CD4-positive, alpha-beta memory T cell (primary cell): ENCODE data around the gene LILRA2. TPM values are rescaled to one million over a fixed set of nuclear protein-coding genes. Genes with fewer than 3 reads are reported as not detected.
"Not testable (repeated sequence)": the region's sequence is repeated elsewhere in the genome, so short reads cannot be mapped to it uniquely, and the experiment has no call there.

ENCODE experiments used
- CTCF ChIA-PET: fragments of 350-600 bp; sonication (Branson Sonifier 250); formaldehyde crosslinking; loops from one replicate; lab custom pipeline; 2021; ENCODE audit warnings: inconsistent platforms; ENCODE audit not compliant: partially characterized antibody; lab: Charles Lee
- POLR2A ChIA-PET: fragments of 350-600 bp; sonication (Branson Sonifier 250); formaldehyde crosslinking; loops from one replicate; lab custom pipeline; 2021; ENCODE audit not compliant: partially characterized antibody; lab: Charles Lee
- DNase-seq, 5 donors: peaks; one replicate each; pipeline versions ENCODE4 v3.0.0 to v3.0.0-alpha.2; 2020 to 2022; ENCODE audit warnings: mixed read lengths in 1 of 5
- H3K27ac ChIP-seq: one replicate; pipeline ENCODE4 v1.7.0; 2013; ENCODE audit warnings: low read depth, low read length
- H3K27me3 ChIP-seq: 2 replicates; pipeline ENCODE4 v1.7.0; 2013; ENCODE audit warnings: mild to moderate bottlenecking, low read length, moderate library complexity; ENCODE audit not compliant: insufficient read depth
- H3K36me3 ChIP-seq: 2 replicates; pipeline ENCODE4 v1.7.0; 2013; ENCODE audit warnings: mild to moderate bottlenecking, low read length, moderate library complexity; ENCODE audit not compliant: insufficient read depth
- H3K4me1 ChIP-seq: 2 replicates; pipeline ENCODE4 v1.7.0; 2013; ENCODE audit warnings: mild to moderate bottlenecking, low read length, moderate library complexity; ENCODE audit not compliant: insufficient read depth
- H3K4me3 ChIP-seq, 2 donors: one replicate each; pipeline ENCODE4 v1.7.0; 2013; ENCODE audit warnings: low read length in 2 of 2, mild to moderate bottlenecking in 1 of 2
- H3K9me3 ChIP-seq, 2 donors: one replicate each; pipeline ENCODE4 v1.7.0; 2013; ENCODE audit warnings: low read length in 2 of 2, control low read depth in 1 of 2; ENCODE audit not compliant: control insufficient read depth in 1 of 2
- H3K27ac Mint-ChIP-seq, 7 donors: one replicate each; pipeline ENCODE4 v1.8.0; 2020 to 2021; ENCODE audit warnings: mixed read lengths in 7 of 7, mild to moderate bottlenecking in 6 of 7, inconsistent platforms in 3 of 7, moderate library complexity in 3 of 7
- H3K27me3 Mint-ChIP-seq, 2 donors: one replicate each; pipeline ENCODE4 v1.8.0; 2020 to 2021; ENCODE audit warnings: mixed read lengths in 2 of 2
- H3K36me3 Mint-ChIP-seq, 2 donors: one replicate each; pipeline ENCODE4 v1.8.0; 2020 to 2021; ENCODE audit warnings: mixed read lengths in 2 of 2, inconsistent platforms in 1 of 2, mild to moderate bottlenecking in 1 of 2
- H3K4me1 Mint-ChIP-seq, 4 donors: one replicate each; pipeline ENCODE4 v1.8.0; 2020 to 2021; ENCODE audit warnings: mixed read lengths in 4 of 4, mild to moderate bottlenecking in 1 of 4
- H3K4me3 Mint-ChIP-seq, 8 donors: one replicate each; pipeline ENCODE4 v1.8.0; 2020 to 2021; ENCODE audit warnings: mixed read lengths in 8 of 8, mild to moderate bottlenecking in 7 of 8, moderate library complexity in 6 of 8, inconsistent platforms in 3 of 8
- H3K9me3 Mint-ChIP-seq, 8 donors: one replicate each; pipeline ENCODE4 v1.8.0; 2020 to 2021; ENCODE audit warnings: mixed read lengths in 8 of 8, mild to moderate bottlenecking in 5 of 8, inconsistent platforms in 3 of 8, moderate library complexity in 1 of 8
- intact Hi-C: fragments of 100-400 bp; cut with micrococcal nuclease; formaldehyde crosslinking; loops from one replicate; pipeline ENCODE4 v1.15.1; 2023
- polyA plus RNA-seq, 2 donors: library from polyadenylated mRNA; unstranded; fragments of 300-500 nt; fragmentation: Illumina TruSeq; gene quantifications; one replicate each; pipeline ENCODE4 v1.2.3, GENCODE V29; 2021
- total RNA-seq, 2 experiments: library from RNA; stranded (reverse); gene quantifications; one replicate each; pipeline ENCODE4 v1.2.3, GENCODE V29; 2021

LILRA2 gene
- total and polyA plus RNA-seq, 4 experiments from 2014 or later = 0.35 to 0.47 TPM; not detected in 2

DNA sequence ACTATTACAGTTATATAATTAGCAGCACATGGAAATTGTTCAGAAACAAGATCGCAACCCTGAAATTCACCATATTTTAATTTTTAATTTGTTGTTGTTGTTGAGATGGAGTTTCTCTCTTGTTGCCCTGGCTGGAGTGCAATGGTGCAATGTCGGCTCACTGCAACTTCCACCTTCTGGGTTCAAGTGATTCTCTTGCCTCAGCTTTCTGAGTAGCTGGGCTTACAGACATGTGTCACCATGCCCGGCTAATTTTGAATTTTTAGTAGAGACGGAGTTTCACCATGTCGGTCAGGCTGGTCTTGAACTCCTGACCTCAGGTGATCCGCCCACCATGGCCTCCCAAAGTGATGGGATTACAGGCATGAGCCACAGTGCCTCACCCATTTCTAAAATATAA is 10.4 kb upstream of the LILRA2 start:
- H3K36me3 Mint-ChIP-seq, H3K4me1 Mint-ChIP-seq, H3K27ac Mint-ChIP-seq, H3K4me3 Mint-ChIP-seq, H3K4me1 ChIP-seq, CTCF ChIA-PET, H3K9me3 Mint-ChIP-seq, POLR2A ChIA-PET, H3K36me3 ChIP-seq, H3K9me3 ChIP-seq, H3K4me3 ChIP-seq, intact Hi-C loops, H3K27ac ChIP-seq, H3K27me3 ChIP-seq, DNase-seq: not testable (repeated sequence)
- H3K27me3 Mint-ChIP-seq = peaks cover 9 to 18% of the 10 kb centered on the region in 2 donors

DNA sequence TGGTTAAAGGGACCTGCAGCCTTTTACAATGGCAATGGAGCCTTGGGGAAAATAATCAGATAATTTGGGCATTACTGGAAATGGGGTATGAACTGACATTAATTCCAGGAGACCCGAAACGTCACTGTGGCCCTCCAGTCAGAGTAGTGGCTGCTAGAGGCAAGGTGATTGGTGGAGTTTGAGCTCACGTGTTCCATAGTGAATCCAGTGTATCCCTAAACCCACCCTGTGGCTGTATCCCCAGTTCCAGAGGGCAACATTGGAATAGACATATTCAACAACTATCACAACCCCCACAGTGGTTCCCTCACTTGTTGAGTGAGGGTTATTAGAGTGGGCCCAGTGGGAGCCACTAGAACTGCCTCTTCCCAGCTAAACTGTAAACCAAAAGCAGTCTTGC is 3.3 kb upstream of the LILRA2 start:
- CTCF ChIA-PET = no interaction called here
- H3K36me3 Mint-ChIP-seq = no peaks in the 10 kb centered on the region
- no peak for DNase-seq
- no peaks in the 10 kb centered on the region for H3K4me1 ChIP-seq
- H3K4me1 Mint-ChIP-seq = no peaks in the 10 kb centered on the region
- no peaks in the 10 kb centered on the region for H3K36me3 ChIP-seq
- H3K4me3 Mint-ChIP-seq = no peak overlapping the region
- H3K27ac ChIP-seq = no peak overlapping the region
- no peaks in the 10 kb centered on the region for H3K9me3 ChIP-seq
- H3K27me3 Mint-ChIP-seq = peaks cover 30 to 32% of the 10 kb centered on the region in 2 donors
- POLR2A ChIA-PET = no interaction called here
- no peaks in the 10 kb centered on the region for H3K9me3 Mint-ChIP-seq
- H3K4me3 ChIP-seq = no peak overlapping the region
- peaks cover 3% of the 10 kb centered on the region for H3K27me3 ChIP-seq
- H3K27ac Mint-ChIP-seq = no peak overlapping the region
- intact Hi-C loops = no loop called here

DNA sequence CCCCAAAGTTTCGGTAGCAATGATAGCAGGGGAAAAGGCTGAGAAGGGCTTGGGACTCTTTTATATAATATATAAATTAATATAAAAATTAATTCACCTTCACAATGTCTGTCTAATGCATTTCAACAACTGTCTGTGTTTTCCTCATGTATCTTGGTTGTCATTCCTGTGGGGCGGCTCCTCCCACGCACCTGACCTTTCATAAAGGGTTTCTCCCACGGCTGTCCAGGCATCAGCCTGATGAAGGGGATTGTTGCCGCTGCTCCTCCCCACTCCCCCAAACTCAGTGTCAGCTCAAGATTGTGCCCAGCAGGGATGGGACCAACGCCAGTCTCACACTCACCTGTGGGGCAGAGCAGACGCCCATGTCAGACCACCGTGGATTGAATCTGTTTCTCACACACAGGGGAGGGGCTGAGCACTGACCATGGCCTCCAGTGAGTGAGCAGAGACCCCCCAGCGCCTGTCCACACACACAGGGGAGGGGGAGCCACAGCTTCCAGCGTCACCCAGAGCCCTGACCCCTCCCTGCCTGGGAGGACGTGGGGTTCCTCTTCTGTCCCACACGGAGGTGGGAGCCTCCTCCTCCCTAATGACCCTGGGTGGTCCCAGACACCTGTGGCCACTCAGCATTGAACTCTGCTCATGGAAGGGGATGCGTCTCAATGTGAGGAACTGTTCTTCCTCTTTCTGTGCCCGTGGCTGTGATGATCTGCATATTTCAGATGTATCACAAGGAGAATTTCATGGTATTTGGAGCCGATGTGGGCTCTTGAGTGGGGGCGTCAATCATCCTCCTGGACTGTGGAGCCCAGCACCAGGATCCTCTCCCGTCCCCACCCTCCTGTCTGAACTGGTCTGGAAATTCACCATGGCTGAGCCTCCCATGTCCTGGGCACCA is 1.6 kb upstream of the LILRA2 start:
- CTCF ChIA-PET = not testable (repeated sequence)

DNA sequence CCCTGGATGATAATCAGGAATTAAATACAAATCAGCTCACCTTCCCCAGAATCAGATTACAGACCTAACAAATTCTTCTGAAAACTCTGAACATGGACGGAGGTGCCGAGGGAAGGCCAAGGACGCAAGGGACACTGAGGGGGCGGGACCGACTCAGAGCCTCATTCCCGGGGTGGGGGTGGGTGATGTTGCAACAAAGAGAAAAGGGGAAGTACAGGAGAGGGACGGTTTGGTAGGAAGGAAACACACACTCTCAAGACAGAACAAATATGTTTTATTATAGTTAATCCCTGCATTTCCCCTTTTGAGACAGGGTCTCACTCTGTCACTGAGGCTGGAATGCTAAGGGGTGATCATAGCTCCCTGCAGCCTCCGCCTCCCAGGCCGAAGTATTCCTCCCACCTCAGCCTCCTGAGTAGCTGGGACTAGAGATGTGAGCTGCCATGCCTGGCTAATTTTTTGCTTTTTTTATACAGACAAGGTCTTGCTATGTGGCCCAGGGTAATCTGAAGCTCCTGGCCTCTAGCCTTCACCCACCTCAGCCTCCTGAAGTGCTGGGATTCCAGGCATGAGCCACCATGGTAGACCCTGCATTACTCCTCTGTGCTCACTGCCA is 786 bp upstream of the LILRA2 start:
- Mint-ChIP-seq H3K9me3 (no peaks in the 10 kb centered on the region), H3K4me3 (no peak overlapping the region), H3K36me3 (no peaks in the 10 kb centered on the region), H3K27me3 (peaks cover 24 to 28% of the 10 kb centered on the region in 2 donors), H3K4me1 (no peaks in the 10 kb centered on the region), H3K27ac (no peak overlapping the region)
- Histone ChIP-seq H3K36me3 (no peaks in the 10 kb centered on the region), H3K4me1 (no peaks in the 10 kb centered on the region), H3K27ac (no peak overlapping the region), H3K9me3 (no peaks in the 10 kb centered on the region), H3K4me3 (no peak overlapping the region), H3K27me3 (peaks cover 3% of the 10 kb centered on the region)
- CTCF ChIA-PET = no interaction called here
- POLR2A ChIA-PET = no interaction called here
- no peak for DNase-seq
- intact Hi-C loops = no loop called here

More for the DNA sequence above, 1.6 kb upstream of the LILRA2 start:
- H3K27me3 ChIP-seq, H3K36me3 ChIP-seq, H3K4me3 Mint-ChIP-seq, intact Hi-C loops, DNase-seq, H3K27ac ChIP-seq, H3K4me1 ChIP-seq, H3K27ac Mint-ChIP-seq, H3K4me3 ChIP-seq, H3K36me3 Mint-ChIP-seq, H3K9me3 ChIP-seq, POLR2A ChIA-PET, H3K4me1 Mint-ChIP-seq, H3K9me3 Mint-ChIP-seq: not testable (repeated sequence)
- H3K27me3 Mint-ChIP-seq = peaks cover 26 to 30% of the 10 kb centered on the region in 2 donors

DNA sequence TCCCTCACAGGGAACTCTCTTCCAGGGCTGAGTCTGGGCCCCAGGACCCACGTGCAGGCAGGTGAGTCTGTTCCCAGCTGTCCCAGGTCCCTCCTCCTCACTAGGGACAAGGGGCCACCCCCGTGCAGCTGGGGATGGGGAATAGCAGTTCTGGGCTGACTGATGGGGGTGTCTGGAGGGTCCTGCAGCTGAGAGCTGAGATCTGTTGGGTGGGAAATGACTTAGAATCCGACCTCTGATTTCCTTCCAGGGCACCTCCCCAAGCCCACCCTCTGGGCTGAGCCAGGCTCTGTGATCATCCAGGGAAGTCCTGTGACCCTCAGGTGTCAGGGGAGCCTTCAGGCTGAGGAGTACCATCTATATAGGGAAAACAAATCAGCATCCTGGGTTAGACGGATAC is 461 bp downstream of the LILRA2 start:
- Histone ChIP-seq H3K27me3 (peaks cover 3% of the 10 kb centered on the region), H3K9me3 (no peaks in the 10 kb centered on the region), H3K4me3 (no peak overlapping the region), H3K27ac (no peak overlapping the region), H3K4me1 (no peaks in the 10 kb centered on the region), H3K36me3 (no peaks in the 10 kb centered on the region)
- no peak for DNase-seq
- Mint-ChIP-seq H3K4me3 (no peak overlapping the region), H3K9me3 (peaks cover 0 to 4% (median 0%) of the 10 kb centered on the region in 8 donors), H3K4me1 (no peaks in the 10 kb centered on the region), H3K36me3 (no peaks in the 10 kb centered on the region), H3K27ac (no peak overlapping the region), H3K27me3 (peaks cover 22 to 25% of the 10 kb centered on the region in 2 donors)
- ChIA-PET CTCF (no interaction called here), POLR2A (no interaction called here)
- intact Hi-C loops = no loop called here

DNA sequence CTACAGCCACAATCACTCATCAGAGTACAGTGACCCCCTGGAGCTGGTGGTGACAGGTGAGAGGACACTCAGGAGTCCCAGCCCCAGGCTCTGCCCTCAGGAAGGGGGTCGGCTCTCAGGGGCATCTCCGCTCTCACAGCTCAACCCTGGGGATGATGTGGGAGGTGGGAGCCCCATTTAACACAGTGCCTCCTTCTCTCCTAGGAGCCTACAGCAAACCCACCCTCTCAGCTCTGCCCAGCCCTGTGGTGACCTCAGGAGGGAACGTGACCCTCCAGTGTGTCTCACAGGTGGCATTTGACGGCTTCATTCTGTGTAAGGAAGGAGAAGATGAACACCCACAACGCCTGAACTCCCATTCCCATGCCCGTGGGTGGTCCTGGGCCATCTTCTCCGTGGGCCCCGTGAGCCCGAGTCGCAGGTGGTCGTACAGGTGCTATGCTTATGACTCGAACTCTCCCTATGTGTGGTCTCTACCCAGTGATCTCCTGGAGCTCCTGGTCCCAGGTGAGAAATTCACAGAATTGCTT is 1.0 kb downstream of the LILRA2 start:
- Histone ChIP-seq H3K9me3 (no peaks in the 10 kb centered on the region), H3K27ac (no peak overlapping the region), H3K36me3 (no peaks in the 10 kb centered on the region), H3K4me3 (no peak overlapping the region), H3K27me3 (peaks cover 3% of the 10 kb centered on the region), H3K4me1 (no peaks in the 10 kb centered on the region)
- Mint-ChIP-seq H3K36me3 (no peaks in the 10 kb centered on the region), H3K27me3 (peaks cover 19 to 25% of the 10 kb centered on the region in 2 donors), H3K4me1 (no peaks in the 10 kb centered on the region), H3K9me3 (peaks cover 0 to 8% (median 0%) of the 10 kb centered on the region in 8 donors), H3K4me3 (no peak overlapping the region), H3K27ac (no peak overlapping the region)
- intact Hi-C loops = no loop called here
- CTCF ChIA-PET = no interaction called here
- no peak for DNase-seq
- POLR2A ChIA-PET = no interaction called here

DNA sequence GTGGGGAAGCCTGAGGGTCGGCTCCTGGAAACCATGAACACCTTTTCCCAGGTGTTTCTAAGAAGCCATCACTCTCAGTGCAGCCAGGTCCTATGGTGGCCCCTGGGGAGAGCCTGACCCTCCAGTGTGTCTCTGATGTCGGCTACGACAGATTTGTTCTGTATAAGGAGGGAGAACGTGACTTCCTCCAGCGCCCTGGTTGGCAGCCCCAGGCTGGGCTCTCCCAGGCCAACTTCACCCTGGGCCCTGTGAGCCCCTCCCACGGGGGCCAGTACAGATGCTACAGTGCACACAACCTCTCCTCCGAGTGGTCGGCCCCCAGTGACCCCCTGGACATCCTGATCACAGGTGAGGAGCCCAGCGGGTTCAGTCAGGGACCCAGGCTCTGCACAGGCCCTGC is 1.6 kb downstream of the LILRA2 start:
- H3K27me3 ChIP-seq, H3K9me3 ChIP-seq, H3K4me3 Mint-ChIP-seq, H3K9me3 Mint-ChIP-seq, DNase-seq, POLR2A ChIA-PET, CTCF ChIA-PET, H3K4me1 ChIP-seq, H3K4me3 ChIP-seq, H3K36me3 ChIP-seq, H3K27ac Mint-ChIP-seq, H3K36me3 Mint-ChIP-seq, H3K4me1 Mint-ChIP-seq, intact Hi-C loops, H3K27ac ChIP-seq: not testable (repeated sequence)
- peaks cover 15 to 25% of the 10 kb centered on the region in 2 donors for H3K27me3 Mint-ChIP-seq
